Endothelial cell of umbilical vein (primary cell): ENCODE results near the gene EDA. TPM values are rescaled to one million over a fixed set of nuclear protein-coding genes. Genes with fewer than 3 reads are reported as not detected.

Experiments used
- BruUV-seq: library from RNA; stranded (reverse); fragments of 400-500 nt; replicated peaks from 2 replicates; lab custom pipeline; 2021; lab: Mats Ljungman, UMichigan
- CTCF ChIA-PET: fragments of 300-600, 350-600 bp; sonication (Branson Sonifier 250); formaldehyde crosslinking; loops from one replicate; lab custom pipeline; 2021; ENCODE audit warnings: antibody characterized with exemption, inconsistent platforms; lab: Charles Lee
- POLR2A ChIA-PET: fragments of 300-600, 350-600 bp; sonication (Branson Sonifier 250); formaldehyde crosslinking; loops from one replicate; lab custom pipeline; 2021; ENCODE audit warnings: antibody characterized with exemption, inconsistent platforms; lab: Charles Lee
- DNase-seq: peaks from one replicate; pipeline ENCODE4 v3.0.0-alpha.2; 2011; ENCODE audit warnings: low read depth, low spot score
- FAIRE-seq: peaks from 2 replicates; lab custom pipeline; 2011; peaks lifted over from hg19 to GRCh38; lab: Jason Lieb, UNC
- H2AFZ ChIP-seq: 2 replicates; pipeline ENCODE4 v1.6.0; 2012; ENCODE audit warnings: low read depth, low read length, control low read depth, inconsistent platforms
- H3K27ac ChIP-seq: 2 replicates; pipeline ENCODE4 v1.5.1; 2011; ENCODE audit warnings: low read depth, mild to moderate bottlenecking, control low read depth, low read length, moderate library complexity; ENCODE audit not compliant: insufficient read depth
- H3K27me3 ChIP-seq, 2 experiments: 2 replicates each; pipeline versions ENCODE4 v1.6.0 to v1.6.1; 2011; ENCODE audit warnings: low read length in 2 of 2, mixed read lengths in 1 of 2; ENCODE audit not compliant: control insufficient read depth in 2 of 2, insufficient read depth in 2 of 2
- H3K36me3 ChIP-seq, 2 experiments: 2 replicates in 1 of 2; 3 replicates in 1 of 2; pipeline ENCODE4 v1.5.1; 2011; ENCODE audit warnings: low read length in 2 of 2, mild to moderate bottlenecking in 1 of 2, moderate library complexity in 1 of 2; ENCODE audit not compliant: control insufficient read depth in 2 of 2, insufficient read depth in 2 of 2; ENCODE audit errors: extremely low read depth in 1 of 2
- H3K4me1 ChIP-seq: 3 replicates; pipeline ENCODE4 v1.5.1; 2011; ENCODE audit warnings: mild to moderate bottlenecking, low read length; ENCODE audit not compliant: control insufficient read depth, insufficient read depth; ENCODE audit errors: extremely low read depth
- H3K4me2 ChIP-seq: 2 replicates; pipeline ENCODE4 v1.6.1; 2011; ENCODE audit warnings: low read length, control low read depth, mixed read lengths; ENCODE audit not compliant: insufficient read depth
- H3K4me3 ChIP-seq, 3 experiments: fragments of 200-600 bp in 1 of 3; sonication (generic), shearing (Covaris generic) in 1 of 3; replicated peaks in 1 of 3; 2 replicates each; pipeline ENCODE4 v1.5.1; 2011 to 2016; ENCODE audit warnings: control low read depth in 3 of 3, low read length in 3 of 3, mild to moderate bottlenecking in 2 of 3, inconsistent platforms in 1 of 3, low read depth in 1 of 3, moderate library complexity in 1 of 3; ENCODE audit not compliant: insufficient read depth in 1 of 3
- H3K79me2 ChIP-seq: 2 replicates; pipeline ENCODE4 v1.6.0; 2012; ENCODE audit warnings: low read length, inconsistent platforms; ENCODE audit not compliant: control insufficient read depth, insufficient read depth
- H3K9ac ChIP-seq: replicated peaks from 2 replicates; pipeline ENCODE3; 2011; ENCODE audit warnings: low read length, control low read depth; ENCODE audit not compliant: insufficient read depth; ENCODE audit errors: extremely low read depth
- H3K9me1 ChIP-seq: replicated peaks from 3 replicates; pipeline ENCODE4 v1.6.0; 2011; ENCODE audit warnings: mild to moderate bottlenecking, low read length; ENCODE audit not compliant: control insufficient read depth, insufficient read depth; ENCODE audit errors: extremely low read depth
- H3K9me3 ChIP-seq: replicated peaks from 2 replicates; pipeline ENCODE4 v1.5.1; 2012; ENCODE audit warnings: low read length, inconsistent platforms; ENCODE audit not compliant: control insufficient read depth, insufficient read depth
- H4K20me1 ChIP-seq: replicated peaks from 2 replicates; pipeline ENCODE3; 2011; ENCODE audit warnings: mild to moderate bottlenecking, low read length; ENCODE audit not compliant: control insufficient read depth, insufficient read depth; ENCODE audit errors: extremely low read depth
- CTCF ChIP-seq, 2 donors: IDR thresholded peaks; 1 replicate in 1 of 2; 2 replicates in 1 of 2; pipeline ENCODE4 v1.5.1; 2011; ENCODE audit warnings: low read length in 2 of 2, mild to moderate bottlenecking in 2 of 2, moderate library complexity in 2 of 2, control low read depth in 1 of 2, inconsistent platforms in 1 of 2, low read depth in 1 of 2; ENCODE audit not compliant: insufficient read depth in 1 of 2; ENCODE audit errors: extremely low read depth in 1 of 2
- EZH2 ChIP-seq: IDR thresholded peaks from 2 replicates; pipeline ENCODE4 v1.6.1; 2012; ENCODE audit warnings: borderline replicate concordance, low read depth, mild to moderate bottlenecking, moderate library complexity, low read length, inconsistent platforms; ENCODE audit not compliant: severe bottlenecking
- FOS ChIP-seq: IDR thresholded peaks from 2 replicates; pipeline ENCODE4 v1.6.1; 2011; ENCODE audit warnings: mild to moderate bottlenecking, low read length, moderate library complexity, borderline replicate concordance; ENCODE audit not compliant: insufficient read depth
- GATA2 ChIP-seq: IDR thresholded peaks from 2 replicates; pipeline ENCODE4 v1.7.0; 2011; ENCODE audit warnings: low read depth, mild to moderate bottlenecking, moderate library complexity, mixed read lengths, low read length; ENCODE audit not compliant: insufficient read length, insufficient read depth
- JUN ChIP-seq: IDR thresholded peaks from 2 replicates; pipeline ENCODE4 v1.6.1; 2011; ENCODE audit warnings: borderline replicate concordance, low read depth; ENCODE audit not compliant: insufficient read length, insufficient read depth
- MAX ChIP-seq: IDR thresholded peaks from 2 replicates; pipeline ENCODE4 v1.6.1; 2011; ENCODE audit not compliant: insufficient read depth, insufficient read length
- MYC ChIP-seq: IDR thresholded peaks from one replicate; pipeline ENCODE4 v1.6.1; 2011; ENCODE audit warnings: mild to moderate bottlenecking, low read depth, low read length
- POLR2A ChIP-seq: IDR thresholded peaks from 2 replicates; pipeline ENCODE4 v1.6.1; 2012; ENCODE audit warnings: low read depth, mild to moderate bottlenecking, control low read depth, low read length
- POLR2AphosphoS5 ChIP-seq: IDR thresholded peaks from 2 replicates; pipeline ENCODE4 v1.6.1; 2012; ENCODE audit warnings: low read depth, mild to moderate bottlenecking, control low read depth, low read length, moderate library complexity; ENCODE audit not compliant: insufficient read depth
- dilution Hi-C: fragments of 300-500 bp; cut with MboI; formaldehyde crosslinking; loops from one replicate; pipeline ENCODE4 v1.15.0; 2019; ENCODE audit warnings: low sequenced_read_pairs; ENCODE audit not compliant: extremely low pct_ligation_motif_present
- intact Hi-C: fragments of 100-400 bp; cut with micrococcal nuclease; formaldehyde crosslinking; loops from one replicate; pipeline ENCODE4 v1.10.0; 2022
- polyA plus RNA-seq, 4 experiments: library from polyadenylated mRNA; depleted of rRNA in 3 of 4; stranded (reverse) in 3 of 4; unstranded in 1 of 4; fragments of >200 nt; gene quantifications; 2 replicates each; pipeline versions ENCODE4 v1.2.1 to v1.2.3, GENCODE V29; 2011 to 2012; ENCODE audit warnings: missing spikeins in 1 of 4
- total RNA-seq: library from RNA; stranded (reverse); gene quantifications from 2 replicates; pipeline ENCODE4 v1.2.3, GENCODE V29; 2021

The EDA gene
- total and polyA plus RNA-seq, 2 donors (not counting 3 experiments of a cell fraction or from before 2014, with no cell fraction given): 0.37 to 1.2 TPM

- no peak for DNase-seq
- no peak overlapping the region for H2AFZ ChIP-seq
- FAIRE-seq: no peak
- H3K79me2 ChIP-seq: no peaks in the 10 kb centered on the region
- POLR2A ChIA-PET: no interaction called here
- no peak overlapping the region for H3K9ac ChIP-seq
- no peak overlapping the region for H3K27ac ChIP-seq
- no peaks in the 10 kb centered on the region for H3K9me1 ChIP-seq
- H3K4me1 ChIP-seq: no peaks in the 10 kb centered on the region
- CTCF ChIA-PET: no interaction called here
- no peak for TF ChIP-seq EZH2
- no peak for TF ChIP-seq JUN
- TF ChIP-seq FOS: no peak
- no peak for TF ChIP-seq CTCF (IDR thresholded peaks at IDR 0.05; ENCODE audit: extremely low read depth in 1 of 2, insufficient read depth in 1 of 2, low read depth in 1 of 2, low read length in 2 of 2)
- TF ChIP-seq MYC: no peak
- no peak for TF ChIP-seq POLR2A
- no peak for TF ChIP-seq MAX
- TF ChIP-seq GATA2: no peak
- no peak for TF ChIP-seq POLR2AphosphoS5
- H4K20me1 ChIP-seq: no peaks in the 10 kb centered on the region
- dilution Hi-C loops: no loop called here
- no TSS peak for BruUV-seq
- H3K36me3 ChIP-seq: no peaks in the 10 kb centered on the region
- intact Hi-C loops: no loop called here
- H3K4me2 ChIP-seq: no peak overlapping the region
- no peak overlapping the region for H3K4me3 ChIP-seq
- H3K27me3 ChIP-seq: no peaks in the 10 kb centered on the region
- H3K9me3 ChIP-seq: no peaks in the 10 kb centered on the region
Observed at GRCh38 chrX:69603566-69604194, 12.2 kb upstream of the EDA start.
